GM18508 (cell line): ENCODE measurements around the gene ZNF322.
"Not testable (repeated sequence)": the region's sequence is repeated elsewhere in the genome, so short reads cannot be mapped to it uniquely, and the experiment has no call there.

Source experiments
- ATAC-seq: cut with Tn5 transposase; IDR thresholded peaks from one replicate; pipeline ENCODE4 v1.9.1; 2021; ENCODE audit warnings: moderate number of reproducible peaks; ENCODE audit not compliant: insufficient read depth, unreplicated experiment

The ZNF322 gene

GRCh38 chr6:26659042-26659999 lies at the start of gene ZNF322:
TSS of gene ZNF322 (minus strand) at chr6:26659746. CDS start at chr6:26638553, 21,193 bp downstream.
- peak; percentile 70 for ATAC-seq

- not testable (repeated sequence) for ATAC-seq
Observed at GRCh38 chr6:26705780-26706179, 46.2 kb upstream of the ZNF322 start.

GRCh38 chr6:26705352-26705751 lies 45.8 kb upstream of the ZNF322 start:
- not testable (repeated sequence) for ATAC-seq

GRCh38 chr6:26701023-26701747 lies 41.6 kb upstream of the ZNF322 start:
- ATAC-seq, result not testable (repeated sequence)

GRCh38 chr6:26697496-26697895 lies 38.0 kb upstream of the ZNF322 start:
- not testable (repeated sequence) for ATAC-seq

GRCh38 chr6:26689324-26689947 lies 29.9 kb upstream of the ZNF322 start:
- not testable (repeated sequence) for ATAC-seq

GRCh38 chr6:26682435-26683042 lies 23.0 kb upstream of the ZNF322 start:
- not testable (repeated sequence) for ATAC-seq

- ATAC-seq, result not testable (repeated sequence)
Observed at GRCh38 chr6:26673287-26673686, 13.7 kb upstream of the ZNF322 start.

GRCh38 chr6:26670558-26670957 lies 11.0 kb upstream of the ZNF322 start:
- not testable (repeated sequence) for ATAC-seq

- not testable (repeated sequence) for ATAC-seq
Observed at GRCh38 chr6:26670003-26670402, 10.5 kb upstream of the ZNF322 start.

GRCh38 chr6:26660000-26660361 lies 435 bp upstream of the ZNF322 start:
- peak; percentile 28 for ATAC-seq

- no peak for ATAC-seq
Observed at GRCh38 chr6:26657256-26657655, 2.3 kb downstream of the ZNF322 start.

- no peak for ATAC-seq
Observed at GRCh38 chr6:26653007-26653406, 6.5 kb downstream of the ZNF322 start.

GRCh38 chr6:26651133-26651781 lies 8.3 kb downstream of the ZNF322 start:
- no peak for ATAC-seq

GRCh38 chr6:26646074-26646473 lies 13.5 kb downstream of the ZNF322 start:
- no peak for ATAC-seq

GRCh38 chr6:26640806-26641205 lies 18.7 kb downstream of the ZNF322 start:
- ATAC-seq, result no peak

GRCh38 chr6:26629359-26629758 lies 30.2 kb downstream of the ZNF322 start:
- ATAC-seq, result no peak

- ATAC-seq, result no peak
Observed at GRCh38 chr6:26627843-26628242, 31.7 kb downstream of the ZNF322 start.

- no peak for ATAC-seq
Observed at GRCh38 chr6:26624557-26624956, 35.0 kb downstream of the ZNF322 start.

GRCh38 chr6:26623339-26623859 lies 36.1 kb downstream of the ZNF322 start:
- ATAC-seq, result no peak
